Left renal pelvis (tissue), 4 donors: Measurements from ENCODE around the gene KLHL28. TPM values are rescaled to one million over a fixed set of nuclear protein-coding genes. Genes with fewer than 3 reads are reported as not detected.

Source experiments
- DNase-seq, 4 donors: peaks; one replicate each; pipeline ENCODE4 v3.0.0-alpha.2; 2013; ENCODE audit warnings: low read depth in 4 of 4, low spot score in 3 of 4
- polyA plus RNA-seq, 4 donors: library from polyadenylated mRNA; unstranded; fragments of 120-200 nt; gene quantifications; one replicate each; pipeline ENCODE4 v1.2.1, GENCODE V29; 2013; ENCODE audit not compliant: insufficient read length in 4 of 4

Gene KLHL28
- polyA plus RNA-seq, result 10 to 100 TPM; 13.1 to 20.5 (median 14.9) TPM

GRCh38 chr14:44961554-44962333, at the start of gene KLHL28, which contains the start of gene TOGARAM1:
Gene KLHL28 (minus strand): TSS chr14:44961947. CDS start chr14:44945928, 16,019 bp downstream.
Gene TOGARAM1 (plus strand): TSS chr14:44962190. CDS start chr14:44962422, 232 bp downstream.
- DNase-seq, result peak; percentile 99 to 100 (median 100)

GRCh38 chr14:45003924-45004323, 42.2 kb upstream of the KLHL28 start:
- DNase-seq, result no peak

GRCh38 chr14:44995770-44996294, 34.1 kb upstream of the KLHL28 start:
- no peak for DNase-seq

GRCh38 chr14:44995196-44995595, 33.4 kb upstream of the KLHL28 start:
- no peak for DNase-seq

- DNase-seq, result no peak
Observed at GRCh38 chr14:44990533-44990932, 28.8 kb upstream of the KLHL28 start.

- DNase-seq, result no peak
Observed at GRCh38 chr14:44989497-44990440, 28.0 kb upstream of the KLHL28 start.

GRCh38 chr14:44988694-44989093, 26.9 kb upstream of the KLHL28 start:
- DNase-seq, result no peak

GRCh38 chr14:44982594-44982993, 20.8 kb upstream of the KLHL28 start:
- DNase-seq, result no peak

GRCh38 chr14:44981198-44981597, 19.5 kb upstream of the KLHL28 start:
- no peak for DNase-seq

- DNase-seq, result no peak
Observed at GRCh38 chr14:44979740-44980356, 18.1 kb upstream of the KLHL28 start.

- no peak for DNase-seq
Observed at GRCh38 chr14:44979273-44979672, 17.5 kb upstream of the KLHL28 start.

- DNase-seq, result no peak
Observed at GRCh38 chr14:44971459-44971858, 9.7 kb upstream of the KLHL28 start.

- DNase-seq, result no peak
Observed at GRCh38 chr14:44970907-44971306, 9.2 kb upstream of the KLHL28 start.

GRCh38 chr14:44968714-44969113, 7.0 kb upstream of the KLHL28 start:
- DNase-seq, result no peak

GRCh38 chr14:44966601-44967336, 5.0 kb upstream of the KLHL28 start:
- DNase-seq, result no peak

GRCh38 chr14:44963775-44964380, 2.1 kb upstream of the KLHL28 start:
- no peak for DNase-seq

- no peak for DNase-seq
Observed at GRCh38 chr14:44963044-44963528, 1.3 kb upstream of the KLHL28 start.

GRCh38 chr14:44962334-44963043, 742 bp upstream of the KLHL28 start:
- DNase-seq, result peak in 2 of 4 donors; percentile 29 to 43

GRCh38 chr14:44961151-44961553, 595 bp downstream of the KLHL28 start:
- DNase-seq, result peak; percentile 37 to 51 (median 48)
